HG02884 (cell line): ENCODE measurements around the gene SEPTIN6.

ENCODE experiments used
- ATAC-seq: cut with Tn5 transposase; IDR thresholded peaks from one replicate; pipeline ENCODE4 v1.9.1; 2021; ENCODE audit warnings: mild to moderate bottlenecking, moderate library complexity; ENCODE audit not compliant: unreplicated experiment

SEPTIN6 gene

DNA sequence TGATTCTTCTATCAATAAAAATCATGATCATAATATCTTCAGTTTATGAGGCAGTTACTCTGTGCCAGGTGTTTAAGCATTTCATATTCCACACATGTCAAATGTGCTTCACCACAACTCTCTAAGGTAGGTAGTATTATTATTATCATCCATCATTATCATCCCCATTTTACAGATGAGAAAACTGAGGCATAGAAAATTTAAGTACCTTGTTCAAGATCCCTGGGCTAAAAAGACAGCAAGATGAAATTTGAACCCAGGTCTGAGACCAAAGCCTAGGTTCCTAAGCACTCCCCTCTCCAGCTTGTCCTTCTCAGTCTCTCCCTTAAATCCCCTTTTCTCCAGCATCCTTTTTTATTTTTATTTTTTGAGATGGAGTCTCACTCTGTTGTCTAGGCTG is 33.4 kb downstream of the SEPTIN6 start:
- ATAC-seq: no peak

DNA sequence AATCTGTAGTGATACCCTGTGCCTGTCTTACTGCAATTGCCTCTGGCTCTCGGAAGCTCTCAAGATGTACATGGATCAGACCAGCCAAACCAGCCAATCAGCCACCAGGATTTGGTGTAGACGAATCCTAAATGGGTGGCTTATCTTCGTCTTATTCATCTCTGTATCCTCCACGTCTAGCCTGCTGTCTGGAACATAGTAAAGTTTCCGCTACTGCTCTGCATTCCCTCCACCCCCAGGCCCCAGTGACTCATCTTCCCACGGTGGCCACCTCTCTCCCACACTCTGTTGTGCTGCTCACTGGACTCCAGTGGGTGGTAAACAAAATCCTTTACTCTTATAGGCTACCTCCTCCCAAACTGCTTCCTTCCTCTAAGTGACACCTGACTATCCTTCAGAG is 37.8 kb downstream of the SEPTIN6 start:
- peak; percentile 50 for ATAC-seq

- ATAC-seq: no peak
Measured at GRCh38 chrX:119654112-119654531, 38.8 kb downstream of the SEPTIN6 start.

DNA sequence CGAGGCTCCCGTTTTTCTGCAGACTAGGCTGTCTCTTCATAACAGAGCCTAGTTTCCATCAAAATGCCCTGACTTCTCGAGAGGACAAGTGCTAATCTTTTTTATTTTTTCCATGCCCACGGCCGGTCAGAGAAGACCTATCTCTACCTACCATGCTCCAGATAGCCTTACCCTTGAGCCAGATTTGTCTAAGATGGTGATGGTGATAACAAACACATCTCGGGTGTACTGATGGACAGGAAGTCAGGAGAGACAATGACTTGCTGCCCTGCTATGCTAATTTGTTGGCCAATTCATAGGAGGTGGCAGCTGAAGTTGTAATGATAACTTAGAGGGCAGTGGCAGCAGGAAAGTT is 44.6 kb downstream of the SEPTIN6 start:
- ATAC-seq: no peak

GRCh38 chrX:119647552-119648420 is 45.2 kb downstream of the SEPTIN6 start:
- ATAC-seq: peak; percentile 97

DNA sequence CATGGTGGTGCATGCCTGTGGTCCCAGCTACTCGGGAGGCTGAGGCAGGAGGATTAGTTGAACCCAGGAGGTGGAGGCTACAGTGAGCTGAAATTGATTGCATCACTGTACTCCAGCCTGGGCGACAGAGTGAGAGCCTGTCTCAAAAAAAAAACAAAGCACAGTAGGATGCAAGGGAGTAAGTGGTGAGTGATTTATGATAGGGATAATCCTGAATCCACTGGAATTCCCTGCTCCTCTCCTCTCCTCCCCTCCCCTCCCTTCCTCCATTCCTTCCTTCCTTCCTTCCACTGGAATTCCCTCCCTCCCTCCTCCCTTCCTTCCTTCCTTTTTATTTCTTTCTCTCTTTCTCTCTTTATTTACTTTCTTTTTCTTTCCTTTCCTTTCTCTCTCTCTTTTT is 45.9 kb downstream of the SEPTIN6 start:
- no peak for ATAC-seq

GRCh38 chrX:119646515-119646914 is 46.5 kb downstream of the SEPTIN6 start:
- ATAC-seq: no peak

DNA sequence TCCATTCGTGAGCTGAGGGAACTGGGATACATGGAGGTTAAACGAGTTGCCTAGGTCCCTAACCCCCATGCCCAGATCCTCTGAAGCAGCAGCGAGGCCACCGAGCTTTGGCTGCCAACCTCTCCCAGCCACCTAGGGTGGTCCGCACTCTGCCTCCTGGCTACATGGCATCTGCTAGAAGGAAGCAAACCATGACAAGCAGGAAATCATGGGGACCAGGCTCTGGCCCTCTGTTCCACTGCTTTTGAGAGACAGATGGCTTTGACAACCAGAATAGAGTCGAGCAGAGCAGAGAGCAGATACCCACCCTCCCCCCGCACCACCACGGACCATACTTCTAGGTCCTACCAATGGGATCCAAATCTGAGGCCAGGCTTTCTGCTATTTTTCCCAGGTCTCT is 49.3 kb downstream of the SEPTIN6 start:
- ATAC-seq: no peak
